C4-2B (cell line): ENCODE measurements around the gene CD81.
"Not testable (repeated sequence)": the region's sequence is repeated elsewhere in the genome, so short reads cannot be mapped to it uniquely, and the experiment has no call there.

Experiments used
- H3K27ac ChIP-seq: fragments of 450-650 bp; 2 replicates; pipeline ENCODE4 v1.5.1; 2017
- CTCF ChIP-seq: fragments of 450-650 bp; conservative IDR thresholded peaks from 2 replicates; pipeline ENCODE4 v1.5.1; 2017; ENCODE audit warnings: mild to moderate bottlenecking
- ZFX ChIP-seq: fragments of 450-650 bp; IDR thresholded peaks from 2 replicates; pipeline ENCODE4 v1.6.1; 2017

Gene CD81

GRCh38 chr11:2351701-2352100, 25.4 kb upstream of the CD81 start:
- no peak for TF ChIP-seq CTCF
- no peak for TF ChIP-seq ZFX
- H3K27ac ChIP-seq: no peak overlapping the region

DNA sequence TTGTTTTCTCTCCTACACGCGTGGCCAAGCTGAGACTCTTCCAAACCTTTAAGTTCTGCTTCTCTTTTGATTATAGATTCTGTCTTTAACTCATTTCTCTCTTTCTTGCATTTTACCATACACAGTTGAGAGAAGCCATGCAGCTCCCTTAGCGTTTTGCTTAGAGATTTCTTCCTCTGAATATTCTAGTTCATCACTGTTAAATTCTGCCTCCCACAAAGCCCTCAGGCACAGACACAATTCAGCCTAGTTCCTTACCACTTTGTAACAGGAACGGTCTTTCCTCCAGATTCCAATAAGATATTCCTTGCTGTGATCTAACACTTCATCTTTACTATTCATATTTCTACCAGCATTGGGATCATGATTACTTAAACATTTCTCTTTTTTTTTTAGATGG, 24.7 kb upstream of the CD81 start:
- no peak for TF ChIP-seq CTCF
- TF ChIP-seq ZFX: no peak
- no peak overlapping the region for H3K27ac ChIP-seq

DNA sequence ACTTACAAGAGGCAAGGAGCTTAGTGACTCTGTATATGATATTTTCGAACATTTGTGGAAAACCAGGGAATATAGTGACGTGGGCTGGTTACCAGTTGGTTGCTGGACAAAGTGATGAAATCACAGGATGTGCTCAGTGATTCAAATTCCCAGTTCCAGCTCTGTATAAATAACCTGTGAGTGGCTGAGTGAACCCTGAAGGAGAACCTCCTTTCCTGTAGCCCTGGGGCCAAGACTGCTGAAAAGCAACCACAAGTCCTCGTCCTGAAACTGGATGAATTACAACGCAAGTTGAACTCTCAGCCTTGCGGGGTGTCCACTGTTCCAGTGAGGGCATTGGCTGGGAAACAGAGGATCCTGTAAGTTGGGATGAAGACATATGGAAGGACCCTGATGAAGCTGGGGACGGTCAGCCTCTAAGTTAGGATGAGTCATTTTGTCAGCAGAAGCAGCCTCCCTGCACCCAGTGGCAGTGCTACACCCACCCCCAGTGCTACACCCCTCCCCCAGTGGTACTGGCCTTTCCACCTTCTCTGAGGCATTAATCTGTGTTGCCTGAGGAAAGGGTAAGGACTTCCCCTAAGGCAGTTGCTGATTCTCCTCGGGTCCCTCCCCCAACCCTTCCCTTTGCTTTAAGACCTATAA, 22.0 kb upstream of the CD81 start:
- TF ChIP-seq ZFX (no peak), CTCF (no peak)
- no peak overlapping the region for H3K27ac ChIP-seq

- no peak for TF ChIP-seq CTCF
- no peak for TF ChIP-seq ZFX
Measured at GRCh38 chr11:2357246-2357645, 19.9 kb upstream of the CD81 start.

GRCh38 chr11:2357651-2358050, 19.5 kb upstream of the CD81 start:
- H3K27ac ChIP-seq: not testable (repeated sequence)

More at GRCh38 chr11:2357246-2357645, 19.9 kb upstream of the CD81 start:
- no peak overlapping the region for H3K27ac ChIP-seq

DNA sequence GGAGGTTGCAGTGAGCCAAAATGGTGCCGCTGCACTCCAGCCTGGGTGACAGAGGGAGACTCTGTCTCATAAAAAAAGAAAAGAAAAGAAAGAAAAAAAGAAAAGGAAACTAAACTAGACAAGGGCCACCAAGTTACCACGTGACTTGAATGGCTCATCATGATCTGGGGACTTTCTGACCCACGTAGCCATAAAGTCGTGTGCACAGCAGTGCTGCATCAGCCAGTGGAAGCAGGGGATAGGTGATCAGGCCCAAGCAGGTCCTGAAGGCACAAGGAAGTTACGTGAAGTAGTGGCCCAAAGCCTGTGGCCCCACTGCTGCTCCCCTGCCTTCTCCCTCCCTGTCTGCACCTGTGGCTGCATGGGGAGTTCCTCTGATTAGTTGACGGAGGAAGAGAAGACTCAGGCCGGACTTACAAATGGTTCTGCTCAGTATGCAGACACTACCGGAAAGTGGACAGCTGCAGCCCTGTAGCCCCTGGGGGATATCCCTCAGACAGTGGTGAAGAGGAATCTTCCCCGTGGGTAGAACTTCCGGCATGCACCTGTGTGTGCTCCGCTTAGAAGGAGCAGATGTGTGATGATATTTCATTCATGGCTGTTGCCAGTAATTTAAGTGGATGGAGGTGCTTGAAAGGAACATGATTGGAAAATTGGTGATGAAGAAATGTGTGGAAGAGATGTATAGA, 18.2 kb upstream of the CD81 start:
- no peak overlapping the region for H3K27ac ChIP-seq
- no peak for TF ChIP-seq ZFX
- TF ChIP-seq CTCF: no peak

DNA sequence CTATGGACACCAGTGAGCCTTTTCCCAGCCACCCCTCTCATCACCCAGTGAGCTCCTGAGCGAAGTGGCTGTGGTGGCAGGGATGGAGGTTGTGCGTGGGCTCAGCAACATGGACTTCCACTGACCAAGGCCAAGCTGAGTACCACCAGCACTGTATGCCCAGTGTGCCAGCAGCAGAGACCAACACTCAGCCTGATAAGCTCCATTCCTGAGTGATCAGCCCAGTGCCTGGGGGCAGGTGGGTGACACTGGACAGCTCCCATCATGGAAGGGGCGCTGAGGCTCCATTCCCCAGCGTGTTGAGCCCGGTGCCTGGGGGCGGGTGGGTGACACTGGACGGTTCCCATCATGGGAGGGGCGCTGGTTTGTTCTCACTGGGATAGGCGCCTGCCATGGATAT, 17.6 kb upstream of the CD81 start:
- TF ChIP-seq ZFX: no peak
- no peak for TF ChIP-seq CTCF
- no peak overlapping the region for H3K27ac ChIP-seq
